ENCODE data around the gene DOCK8. TPM values are rescaled to one million over a fixed set of nuclear protein-coding genes. Genes with fewer than 3 reads are reported as not detected.

DOCK8 gene
- total RNA-seq, 1 donor from 2014 or later: 0.22 TPM

- no peak overlapping the region for H3K4me3 Mint-ChIP-seq (ENCODE audit: unreplicated experiment)
- peaks cover 4% of the 10 kb centered on the region for H3K4me1 Mint-ChIP-seq (ENCODE audit: low read depth, unreplicated experiment)
- TF ChIP-seq CTCF (IDR thresholded peaks at IDR 0.05; ENCODE audit: partially characterized antibody, unreplicated experiment): no peak
- no peak overlapping the region for H3K27ac Mint-ChIP-seq (ENCODE audit: unreplicated experiment)
- no peak for DNase-seq
- no peaks in the 10 kb centered on the region for H3K27me3 Mint-ChIP-seq (ENCODE audit: unreplicated experiment)
- no peaks in the 10 kb centered on the region for H3K36me3 Mint-ChIP-seq (ENCODE audit: unreplicated experiment)
- H3K9me3 Mint-ChIP-seq (ENCODE audit: unreplicated experiment): no peaks in the 10 kb centered on the region
Observed at GRCh38 chr9:453832-454231, 239.2 kb downstream of the DOCK8 start.

GRCh38 chr9:456365-456764 is 241.7 kb downstream of the DOCK8 start:
- DNase-seq: no peak
- no peaks in the 10 kb centered on the region for H3K36me3 Mint-ChIP-seq (ENCODE audit: unreplicated experiment)
- no peak overlapping the region for H3K27ac Mint-ChIP-seq (ENCODE audit: unreplicated experiment)
- no peaks in the 10 kb centered on the region for H3K9me3 Mint-ChIP-seq (ENCODE audit: unreplicated experiment)
- TF ChIP-seq CTCF (IDR thresholded peaks at IDR 0.05; ENCODE audit: partially characterized antibody, unreplicated experiment): no peak
- no peak overlapping the region for H3K4me3 Mint-ChIP-seq (ENCODE audit: unreplicated experiment)
- H3K4me1 Mint-ChIP-seq (ENCODE audit: low read depth, unreplicated experiment): peaks cover 15% of the 10 kb centered on the region
- no peaks in the 10 kb centered on the region for H3K27me3 Mint-ChIP-seq (ENCODE audit: unreplicated experiment)

DNA sequence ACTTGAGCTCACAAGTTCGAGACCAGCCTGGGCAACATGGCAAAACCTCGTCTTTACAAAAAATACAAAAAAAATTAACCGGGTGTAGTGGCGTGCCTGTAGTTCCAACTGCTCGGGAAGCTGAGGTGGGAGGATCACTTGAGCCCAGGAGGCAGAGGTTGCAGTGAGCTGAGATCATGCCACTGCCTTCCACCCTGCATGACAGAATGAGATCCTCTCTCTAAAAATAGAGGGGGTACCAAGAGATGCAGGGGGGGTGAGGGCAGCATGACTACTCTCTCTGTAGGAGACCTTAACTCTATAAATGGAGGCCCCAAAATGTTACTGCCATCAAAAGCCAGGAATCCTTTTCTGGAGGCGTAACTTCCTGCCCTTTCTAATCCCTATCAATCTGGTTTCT is 243.9 kb downstream of the DOCK8 start:
- Mint-ChIP-seq H3K27me3 (ENCODE audit: unreplicated experiment) (peaks cover 2% of the 10 kb centered on the region), H3K36me3 (ENCODE audit: unreplicated experiment) (no peaks in the 10 kb centered on the region), H3K4me1 (ENCODE audit: low read depth, unreplicated experiment) (peaks cover 21% of the 10 kb centered on the region), H3K27ac (ENCODE audit: unreplicated experiment) (no peak overlapping the region), H3K9me3 (ENCODE audit: unreplicated experiment) (peaks cover 3% of the 10 kb centered on the region), H3K4me3 (ENCODE audit: unreplicated experiment) (no peak overlapping the region)
- no peak for DNase-seq
- no peak for TF ChIP-seq CTCF (IDR thresholded peaks at IDR 0.05; ENCODE audit: partially characterized antibody, unreplicated experiment)

DNA sequence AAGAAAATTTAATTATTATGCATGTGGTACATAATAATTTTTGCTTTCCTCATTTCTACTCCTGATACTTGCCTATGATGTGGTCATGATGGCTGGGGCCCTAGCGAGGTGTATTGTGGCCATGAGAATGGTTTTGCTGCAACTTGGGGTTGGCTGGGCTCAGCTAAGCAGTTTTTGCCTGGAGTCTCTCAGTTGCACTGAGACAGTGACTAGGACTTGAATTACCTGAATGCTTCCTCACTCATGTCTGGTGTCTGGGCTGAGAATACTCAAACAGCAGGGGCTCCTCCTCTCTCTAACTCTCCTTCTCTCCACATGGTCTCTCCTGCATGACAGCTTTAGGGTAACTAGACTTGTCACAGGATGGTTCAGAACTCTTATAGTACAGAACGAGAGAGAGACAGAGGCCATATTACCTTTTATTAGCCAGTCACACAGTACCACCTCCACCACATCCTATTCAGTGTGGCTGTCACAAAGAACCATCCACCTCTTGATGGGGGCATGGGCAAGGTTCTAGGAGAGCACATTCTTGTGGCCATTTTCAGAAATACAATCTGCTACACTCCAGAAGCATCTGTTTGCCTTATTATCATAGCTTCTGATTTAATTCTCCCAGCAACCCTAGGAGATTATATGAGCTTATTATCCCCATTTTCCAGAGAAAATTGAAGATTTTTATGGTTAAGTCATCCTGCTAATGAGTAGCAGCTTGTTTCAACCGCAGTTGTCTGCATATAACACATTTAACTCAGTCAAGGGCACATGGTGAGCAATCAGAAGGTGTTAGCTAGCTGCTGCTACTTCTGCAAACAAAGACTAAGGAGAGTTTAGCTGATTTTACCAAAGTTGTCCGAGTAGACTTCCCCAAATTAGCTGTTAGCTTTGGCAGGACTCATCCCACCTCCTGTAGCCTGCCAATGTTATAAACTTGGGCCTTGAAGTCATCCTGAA is 245.1 kb downstream of the DOCK8 start:
- Mint-ChIP-seq H3K4me3 (ENCODE audit: unreplicated experiment) (no peak overlapping the region), H3K27ac (ENCODE audit: unreplicated experiment) (no peak overlapping the region), H3K4me1 (ENCODE audit: low read depth, unreplicated experiment) (peaks cover 21% of the 10 kb centered on the region), H3K27me3 (ENCODE audit: unreplicated experiment) (peaks cover 2% of the 10 kb centered on the region), H3K9me3 (ENCODE audit: unreplicated experiment) (peaks cover 3% of the 10 kb centered on the region), H3K36me3 (ENCODE audit: unreplicated experiment) (no peaks in the 10 kb centered on the region)
- no peak for TF ChIP-seq CTCF (IDR thresholded peaks at IDR 0.05; ENCODE audit: partially characterized antibody, unreplicated experiment)
- DNase-seq: no peak

DNA sequence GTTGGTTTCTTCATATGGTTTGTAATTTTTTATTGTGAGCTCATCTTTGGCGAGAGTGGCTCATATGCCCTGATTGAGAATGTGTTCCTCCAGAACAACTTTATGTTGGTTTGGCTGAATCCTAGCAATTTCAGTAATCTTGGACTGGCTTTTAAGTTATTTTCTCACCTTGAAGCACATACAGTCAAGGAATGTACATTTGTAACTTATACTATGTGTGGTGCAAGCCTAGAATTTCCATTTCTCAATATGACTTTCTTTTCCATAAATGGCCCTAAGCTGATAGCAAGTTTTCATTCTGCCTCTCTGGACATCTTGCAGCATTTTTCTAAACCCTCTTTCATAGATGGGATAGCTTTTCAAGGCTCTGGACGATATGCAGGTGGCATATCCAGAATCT is 247.5 kb downstream of the DOCK8 start:
- H3K9me3 Mint-ChIP-seq (ENCODE audit: unreplicated experiment): peaks cover 3% of the 10 kb centered on the region
- H3K4me1 Mint-ChIP-seq (ENCODE audit: low read depth, unreplicated experiment): peaks cover 17% of the 10 kb centered on the region
- no peak for TF ChIP-seq CTCF (IDR thresholded peaks at IDR 0.05; ENCODE audit: partially characterized antibody, unreplicated experiment)
- peaks cover 2% of the 10 kb centered on the region for H3K27me3 Mint-ChIP-seq (ENCODE audit: unreplicated experiment)
- peak overlapping the region; percentile 1 for H3K4me3 Mint-ChIP-seq (ENCODE audit: unreplicated experiment)
- no peak for DNase-seq
- peak overlapping the region; percentile 62 for H3K27ac Mint-ChIP-seq (ENCODE audit: unreplicated experiment)
- H3K36me3 Mint-ChIP-seq (ENCODE audit: unreplicated experiment): no peaks in the 10 kb centered on the region

Data from glutamatergic neuron (in vitro differentiated cells).